D721Med (cell line): ENCODE data around the gene MT1X.
"Not testable (repeated sequence)": the region's sequence is repeated elsewhere in the genome, so short reads cannot be mapped to it uniquely, and the experiment has no call there.

Experiments
- DNase-seq: peaks from one replicate; pipeline ENCODE4 v3.0.0; 2011; ENCODE audit warnings: low spot score; ENCODE audit not compliant: insufficient read length
- FAIRE-seq: peaks from 2 replicates; lab custom pipeline; 2011; peaks lifted over from hg19 to GRCh38; lab: Jason Lieb, UNC
- TF ChIP-seq, protein P1 (sequence below): IDR thresholded peaks from 2 replicates; pipeline ENCODE4 v1.5.1; 2012; ENCODE audit warnings: mild to moderate bottlenecking, control low read depth; ENCODE audit not compliant: insufficient read depth; ENCODE audit errors: missing control alignments

The MT1X gene

DNA sequence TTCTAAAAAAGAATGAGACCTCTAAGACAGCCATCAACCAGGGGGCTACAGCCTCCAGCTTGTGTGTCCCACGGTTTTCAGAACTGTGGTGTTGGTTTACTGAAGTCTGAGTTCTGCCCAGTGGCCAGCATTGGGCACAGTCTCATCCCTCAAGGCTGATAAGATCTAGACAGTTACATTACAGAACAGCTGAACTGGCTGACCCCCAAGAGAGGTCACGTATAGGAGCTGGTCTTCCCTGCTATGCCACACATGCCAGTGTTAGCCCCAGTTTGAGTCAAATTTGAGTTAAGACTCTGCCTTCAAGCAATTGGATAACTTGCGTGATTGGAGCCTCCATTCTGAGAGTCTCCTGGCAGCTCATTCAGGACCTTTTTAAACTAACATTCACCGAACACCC is 32.9 kb downstream of the MT1X start:
- no peak for FAIRE-seq
- TF ChIP-seq, protein P1, sequence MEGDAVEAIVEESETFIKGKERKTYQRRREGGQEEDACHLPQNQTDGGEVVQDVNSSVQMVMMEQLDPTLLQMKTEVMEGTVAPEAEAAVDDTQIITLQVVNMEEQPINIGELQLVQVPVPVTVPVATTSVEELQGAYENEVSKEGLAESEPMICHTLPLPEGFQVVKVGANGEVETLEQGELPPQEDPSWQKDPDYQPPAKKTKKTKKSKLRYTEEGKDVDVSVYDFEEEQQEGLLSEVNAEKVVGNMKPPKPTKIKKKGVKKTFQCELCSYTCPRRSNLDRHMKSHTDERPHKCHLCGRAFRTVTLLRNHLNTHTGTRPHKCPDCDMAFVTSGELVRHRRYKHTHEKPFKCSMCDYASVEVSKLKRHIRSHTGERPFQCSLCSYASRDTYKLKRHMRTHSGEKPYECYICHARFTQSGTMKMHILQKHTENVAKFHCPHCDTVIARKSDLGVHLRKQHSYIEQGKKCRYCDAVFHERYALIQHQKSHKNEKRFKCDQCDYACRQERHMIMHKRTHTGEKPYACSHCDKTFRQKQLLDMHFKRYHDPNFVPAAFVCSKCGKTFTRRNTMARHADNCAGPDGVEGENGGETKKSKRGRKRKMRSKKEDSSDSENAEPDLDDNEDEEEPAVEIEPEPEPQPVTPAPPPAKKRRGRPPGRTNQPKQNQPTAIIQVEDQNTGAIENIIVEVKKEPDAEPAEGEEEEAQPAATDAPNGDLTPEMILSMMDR, result no peak

DNA sequence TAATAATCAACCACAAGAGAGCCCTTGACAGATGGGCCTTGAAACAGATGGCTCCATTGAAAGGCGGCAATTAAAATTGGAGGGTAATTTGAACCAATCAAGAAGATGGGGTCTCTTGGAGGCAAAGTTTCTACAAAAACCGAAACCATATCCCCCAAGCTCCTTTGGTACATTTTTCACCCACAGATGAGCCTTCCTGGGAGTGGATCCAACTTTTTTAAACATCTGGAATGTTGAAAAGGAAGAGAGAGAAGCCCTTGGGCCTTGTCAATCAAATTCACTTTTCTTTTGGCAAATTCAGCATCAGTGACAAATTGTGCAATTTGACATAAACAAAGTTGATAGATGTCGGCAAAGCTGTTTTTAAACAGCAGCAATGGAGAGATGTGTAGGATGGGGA is 34.5 kb downstream of the MT1X start:
- DNase-seq (no peak), FAIRE-seq (no peak)
- TF ChIP-seq, protein P1, result no peak

More for the DNA sequence above, 32.9 kb downstream of the MT1X start:
- DNase-seq, result no peak

DNA sequence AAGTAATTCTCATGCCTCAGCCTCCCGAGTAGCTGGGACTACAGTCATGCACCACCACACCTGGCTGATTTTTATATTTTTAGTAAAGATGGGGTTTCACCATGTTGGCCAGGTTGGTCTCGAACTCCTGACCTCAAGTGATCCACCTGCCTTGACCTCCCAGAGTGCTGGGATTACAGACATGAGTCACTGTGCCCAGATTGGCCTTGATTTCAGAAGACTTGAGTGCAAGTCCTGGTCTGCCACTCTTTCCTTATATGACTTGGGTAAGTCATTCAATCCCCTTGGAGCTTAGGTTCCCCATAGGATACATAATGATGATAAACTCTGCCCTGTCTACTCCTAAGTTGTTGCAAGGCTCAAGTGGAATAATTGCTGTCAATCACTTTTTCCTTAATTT is 35.3 kb downstream of the MT1X start:
- DNase-seq, FAIRE-seq: not testable (repeated sequence)

DNA sequence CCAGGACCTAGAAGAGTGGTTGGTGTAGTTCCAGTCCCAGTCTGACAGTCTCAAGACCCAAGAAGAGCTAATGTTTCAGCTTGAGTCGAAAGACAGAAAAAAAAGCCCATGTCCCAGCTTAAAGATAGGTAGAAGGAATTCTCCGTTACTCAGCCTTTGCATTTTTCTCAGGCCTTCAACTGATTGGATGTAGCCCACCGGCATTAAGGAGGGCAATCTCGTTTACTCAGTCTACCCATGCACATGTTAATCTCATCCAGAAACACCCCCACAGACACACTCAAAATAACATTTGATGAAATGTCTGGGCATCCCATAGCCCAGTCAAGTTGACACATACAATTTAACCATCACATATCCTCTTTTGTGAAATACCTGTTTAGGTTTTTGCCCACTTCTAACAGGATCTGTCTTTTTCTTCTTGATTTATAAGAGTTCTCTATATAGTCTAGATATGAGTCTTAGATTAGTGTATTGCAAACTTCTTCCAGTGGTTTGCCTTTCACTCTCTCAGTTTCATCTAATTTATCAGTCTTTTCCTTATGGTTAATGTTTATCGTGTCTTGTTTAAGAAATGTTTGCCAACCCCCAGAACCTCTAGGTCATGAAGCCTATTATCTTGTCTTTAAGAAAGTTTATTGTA is 40.1 kb downstream of the MT1X start:
- TF ChIP-seq, protein P1, result no peak
- no peak for FAIRE-seq
- DNase-seq, result no peak

DNA sequence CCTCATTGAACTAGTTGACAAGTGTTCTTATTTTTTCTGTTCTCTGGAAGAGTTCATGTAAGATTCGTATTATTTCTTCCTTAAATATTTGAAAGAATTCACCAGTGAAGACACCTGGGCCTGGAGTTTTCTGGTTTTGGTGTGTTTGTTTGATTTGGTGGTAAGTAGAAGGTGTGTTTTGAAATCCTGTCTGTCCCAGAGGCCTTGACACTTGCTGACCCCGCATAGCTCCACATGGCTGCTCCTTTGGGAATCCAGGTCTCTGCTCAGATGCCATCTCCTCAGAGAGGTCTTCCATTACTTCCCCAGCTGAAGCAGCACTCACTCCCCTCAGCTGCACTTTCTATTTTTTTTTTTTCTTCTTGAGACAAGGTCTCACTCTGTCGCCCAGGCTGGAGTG is 41.9 kb downstream of the MT1X start:
- TF ChIP-seq, protein P1, result no peak
- DNase-seq (no peak), FAIRE-seq (no peak)

DNA sequence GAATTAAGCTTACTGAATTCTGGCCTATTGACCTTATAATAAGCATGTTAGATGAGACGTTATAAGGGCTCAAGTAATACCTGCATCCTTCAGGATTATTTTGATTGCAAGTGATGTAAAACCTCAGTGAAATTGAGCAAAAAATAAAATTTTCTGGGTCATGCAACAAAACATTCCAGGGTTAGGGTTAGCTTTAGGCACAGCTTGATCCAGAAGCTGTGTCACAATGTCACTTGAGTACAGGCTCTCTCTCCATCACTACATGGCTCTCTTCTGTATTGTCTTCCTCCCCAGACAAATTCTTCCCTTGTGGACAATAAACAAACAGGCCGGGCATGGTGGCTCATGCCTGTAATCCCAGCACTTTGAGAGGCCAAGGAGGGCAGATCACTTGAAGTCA is 44.0 kb downstream of the MT1X start:
- no peak for FAIRE-seq
- no peak for DNase-seq
- TF ChIP-seq, protein P1, result no peak

DNA sequence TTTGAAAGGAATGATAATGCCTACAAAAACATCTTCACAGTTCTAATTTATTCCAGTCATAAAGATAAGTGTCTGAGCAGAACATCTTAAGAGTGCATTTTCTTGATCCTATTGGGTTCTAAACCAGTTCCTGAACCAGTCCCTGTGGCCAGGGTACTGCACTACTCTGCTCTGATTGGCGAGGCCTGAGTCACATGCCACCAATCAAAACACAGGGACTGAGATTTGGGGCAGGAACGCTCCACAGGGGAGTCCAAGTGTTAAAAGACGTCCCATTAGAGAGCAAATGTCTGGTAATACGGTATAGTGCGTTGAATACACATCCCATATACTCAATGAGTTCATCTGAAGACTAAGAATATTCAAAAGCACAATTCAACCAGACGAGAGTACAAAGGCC is 44.7 kb downstream of the MT1X start:
- DNase-seq (no peak), FAIRE-seq (no peak)

More for the DNA sequence above, 44.7 kb downstream of the MT1X start:
- TF ChIP-seq, protein P1, result no peak
